Natural killer cell (primary cell): ENCODE results near the gene MYO5B. TPM values are rescaled to one million over a fixed set of nuclear protein-coding genes. Genes with fewer than 3 reads are reported as not detected.
"Not testable (repeated sequence)": the region's sequence is repeated elsewhere in the genome, so short reads cannot be mapped to it uniquely, and the experiment has no call there.

Source experiments
- ATAC-seq, 3 donors: fragments of 150-1000 bp in 2 of 3; fragments of 200-7000 bp in 1 of 3; cut with Tn5 transposase; 1 replicate in 1 of 3; 2 replicates in 2 of 3; pipeline ENCODE4 v1.10.0; 2021; ENCODE audit warnings: mild to moderate bottlenecking in 2 of 3, moderate library complexity in 2 of 3
- DNase-seq, 2 donors: peaks; one replicate each; pipeline versions ENCODE4 v3.0.0 to v3.0.0-alpha.2; 2013 to 2021; ENCODE audit warnings: mixed read lengths in 1 of 2
- H3K27ac ChIP-seq: one replicate; pipeline ENCODE4 v1.5.1; 2013; ENCODE audit warnings: mild to moderate bottlenecking, low read length
- H3K27me3 ChIP-seq: one replicate; pipeline ENCODE4 v1.6.1; 2013; ENCODE audit warnings: low read length; ENCODE audit not compliant: control insufficient read depth, insufficient read depth
- H3K36me3 ChIP-seq: one replicate; pipeline ENCODE4 v1.6.1; 2013; ENCODE audit warnings: low read length; ENCODE audit not compliant: control insufficient read depth, insufficient read depth
- H3K4me1 ChIP-seq: one replicate; pipeline ENCODE4 v1.6.1; 2013; ENCODE audit warnings: low read length; ENCODE audit not compliant: control insufficient read depth, insufficient read depth
- H3K4me3 ChIP-seq: one replicate; pipeline ENCODE4 v1.5.1; 2013; ENCODE audit warnings: low read length
- H3K9me3 ChIP-seq: one replicate; pipeline ENCODE4 v1.6.1; 2013; ENCODE audit warnings: low read length; ENCODE audit not compliant: control insufficient read depth, insufficient read depth
- H3K27ac Mint-ChIP-seq, 2 donors: one replicate each; pipeline ENCODE4 v1.8.0; 2022; ENCODE audit warnings: mild to moderate bottlenecking in 2 of 2, mixed read lengths in 2 of 2, moderate library complexity in 1 of 2
- H3K27me3 Mint-ChIP-seq, 2 donors: one replicate each; pipeline ENCODE4 v1.8.0; 2022; ENCODE audit warnings: low read depth in 2 of 2, mixed read lengths in 2 of 2
- H3K36me3 Mint-ChIP-seq: one replicate; pipeline ENCODE4 v1.8.0; 2022; ENCODE audit warnings: mixed read lengths
- H3K4me1 Mint-ChIP-seq, 2 donors: one replicate each; pipeline ENCODE4 v1.8.0; 2022; ENCODE audit warnings: mixed read lengths in 2 of 2
- H3K4me3 Mint-ChIP-seq: one replicate; pipeline ENCODE4 v1.8.0; 2022; ENCODE audit warnings: mild to moderate bottlenecking, moderate library complexity, mixed read lengths
- H3K9me3 Mint-ChIP-seq, 2 donors: one replicate each; pipeline ENCODE4 v1.8.0; 2022; ENCODE audit warnings: mixed read lengths in 2 of 2
- CTCF ChIP-seq: fragments of 200-600 bp; IDR thresholded peaks from one replicate; pipeline ENCODE4 v1.8.0; 2022; ENCODE audit warnings: antibody characterized with exemption
- WGBS: methylation state at CpG from one replicate; pipeline ENCODE4 v1.1.7; 2013; ENCODE audit warnings: missing lambda C conversion rate; ENCODE audit not compliant: insufficient coverage; 5-methylcytosine and 5-hydroxymethylcytosine counted together
- intact Hi-C: fragments of 100-400 bp; cut with micrococcal nuclease; formaldehyde crosslinking; loops from one replicate; pipeline ENCODE4 v1.14.2; 2022
- total RNA-seq, 4 donors: library from RNA; stranded (reverse); fragments of 120-200 nt in 1 of 4; gene quantifications; one replicate each; pipeline versions ENCODE4 v1.2.3 to v1.2.4, GENCODE V29; 2013 to 2022

MYO5B gene
- total RNA-seq, 3 donors from 2014 or later (not counting 1 experiment from before 2014, with no cell fraction given): 0.33 TPM; not detected in 2

GRCh38 chr18:49788327-49788898 lies 406.5 kb downstream of the MYO5B start:
- H3K36me3 Mint-ChIP-seq: peaks cover 29% of the 10 kb centered on the region
- DNase-seq: peak in 1 of 2 donors; percentile 31
- TF ChIP-seq CTCF: no peak
- no peaks in the 10 kb centered on the region for H3K9me3 ChIP-seq
- H3K4me1 ChIP-seq: peaks cover 15% of the 10 kb centered on the region
- 40% methylated on average over 5 of the region's 5 CpGs for WGBS
- no peaks in the 10 kb centered on the region for H3K27me3 Mint-ChIP-seq
- peak overlapping the region; percentile 78 for H3K4me3 Mint-ChIP-seq
- peaks cover 42% of the 10 kb centered on the region for H3K36me3 ChIP-seq
- H3K4me3 ChIP-seq: no peak overlapping the region
- H3K4me1 Mint-ChIP-seq: peaks cover 53 to 56% of the 10 kb centered on the region in 2 donors
- H3K27ac Mint-ChIP-seq: peak overlapping the region; percentile 87 to 93
- H3K9me3 Mint-ChIP-seq: no peaks in the 10 kb centered on the region
- H3K27ac ChIP-seq: peak overlapping the region; percentile 73
- no peaks in the 10 kb centered on the region for H3K27me3 ChIP-seq
- ATAC-seq: peak; percentile 54 to 65 (median 61)
- intact Hi-C loops: no loop called here

GRCh38 chr18:49786019-49786720 lies 408.8 kb downstream of the MYO5B start:
- peaks cover 15% of the 10 kb centered on the region for H3K4me1 ChIP-seq
- Mint-ChIP-seq H3K27ac (peak overlapping the region; percentile 61 to 85), H3K4me1 (peaks cover 64 to 65% of the 10 kb centered on the region in 2 donors), H3K9me3 (no peaks in the 10 kb centered on the region), H3K36me3 (peaks cover 30% of the 10 kb centered on the region), H3K27me3 (no peaks in the 10 kb centered on the region), H3K4me3 (peak overlapping the region; percentile 86)
- intact Hi-C loops: no loop called here
- 33% methylated on average over 1 of the region's 1 CpG for WGBS
- H3K27me3 ChIP-seq: no peaks in the 10 kb centered on the region
- H3K27ac ChIP-seq: peak overlapping the region; percentile 51
- H3K4me3 ChIP-seq: no peak overlapping the region
- ATAC-seq (peak; percentile 58 to 78 (median 76)), DNase-seq (peak in 1 of 2 donors; percentile 51)
- H3K9me3 ChIP-seq: no peaks in the 10 kb centered on the region
- H3K36me3 ChIP-seq: peaks cover 41% of the 10 kb centered on the region
- TF ChIP-seq CTCF: no peak

GRCh38 chr18:49784427-49785185 lies 410.3 kb downstream of the MYO5B start:
- H3K27ac Mint-ChIP-seq: peak overlapping the region; percentile 61 to 85
- peaks cover 34% of the 10 kb centered on the region for H3K36me3 Mint-ChIP-seq
- Histone ChIP-seq H3K27me3 (no peaks in the 10 kb centered on the region), H3K4me3 (no peak overlapping the region), H3K4me1 (peaks cover 15% of the 10 kb centered on the region), H3K9me3 (no peaks in the 10 kb centered on the region), H3K36me3 (peaks cover 39% of the 10 kb centered on the region), H3K27ac (peak overlapping the region; percentile 41)
- ATAC-seq (peak; percentile 61 to 76 (median 74)), DNase-seq (peak in 1 of 2 donors; percentile 9)
- 91% methylated on average over 1 of the region's 1 CpG for WGBS
- H3K9me3 Mint-ChIP-seq: no peaks in the 10 kb centered on the region
- H3K4me3 Mint-ChIP-seq: peak overlapping the region; percentile 86
- TF ChIP-seq CTCF: no peak
- peaks cover 65 to 76% of the 10 kb centered on the region in 2 donors for H3K4me1 Mint-ChIP-seq
- no peaks in the 10 kb centered on the region for H3K27me3 Mint-ChIP-seq
- intact Hi-C loops: loop anchor here (2.0 kb wide), 1 partner anchor 28 kb away; the partner anchor contains the start of gene ACAA2

GRCh38 chr18:49783631-49784030 lies 411.3 kb downstream of the MYO5B start:
- Histone ChIP-seq H3K36me3 (peaks cover 37% of the 10 kb centered on the region), H3K4me1 (peaks cover 12% of the 10 kb centered on the region)
- ATAC-seq, H3K27me3 ChIP-seq, H3K27me3 Mint-ChIP-seq, H3K9me3 Mint-ChIP-seq, DNase-seq, H3K4me3 ChIP-seq, H3K27ac ChIP-seq, H3K9me3 ChIP-seq: not testable (repeated sequence)
- WGBS: 100% methylated on average over 3 of the region's 3 CpGs
- Mint-ChIP-seq H3K4me3 (peak overlapping the region; percentile 86), H3K4me1 (peaks cover 59 to 70% of the 10 kb centered on the region in 2 donors), H3K27ac (peak overlapping the region; percentile 61 to 85), H3K36me3 (peaks cover 37% of the 10 kb centered on the region)
- intact Hi-C loops: loop anchor here (2.0 kb wide), 1 partner anchor 29 kb away; the partner anchor contains the start of gene ACAA2
